ENCODE results near the gene CHL1. TPM values are rescaled to one million over a fixed set of nuclear protein-coding genes. Genes with fewer than 3 reads are reported as not detected.

Gene CHL1, protein sequence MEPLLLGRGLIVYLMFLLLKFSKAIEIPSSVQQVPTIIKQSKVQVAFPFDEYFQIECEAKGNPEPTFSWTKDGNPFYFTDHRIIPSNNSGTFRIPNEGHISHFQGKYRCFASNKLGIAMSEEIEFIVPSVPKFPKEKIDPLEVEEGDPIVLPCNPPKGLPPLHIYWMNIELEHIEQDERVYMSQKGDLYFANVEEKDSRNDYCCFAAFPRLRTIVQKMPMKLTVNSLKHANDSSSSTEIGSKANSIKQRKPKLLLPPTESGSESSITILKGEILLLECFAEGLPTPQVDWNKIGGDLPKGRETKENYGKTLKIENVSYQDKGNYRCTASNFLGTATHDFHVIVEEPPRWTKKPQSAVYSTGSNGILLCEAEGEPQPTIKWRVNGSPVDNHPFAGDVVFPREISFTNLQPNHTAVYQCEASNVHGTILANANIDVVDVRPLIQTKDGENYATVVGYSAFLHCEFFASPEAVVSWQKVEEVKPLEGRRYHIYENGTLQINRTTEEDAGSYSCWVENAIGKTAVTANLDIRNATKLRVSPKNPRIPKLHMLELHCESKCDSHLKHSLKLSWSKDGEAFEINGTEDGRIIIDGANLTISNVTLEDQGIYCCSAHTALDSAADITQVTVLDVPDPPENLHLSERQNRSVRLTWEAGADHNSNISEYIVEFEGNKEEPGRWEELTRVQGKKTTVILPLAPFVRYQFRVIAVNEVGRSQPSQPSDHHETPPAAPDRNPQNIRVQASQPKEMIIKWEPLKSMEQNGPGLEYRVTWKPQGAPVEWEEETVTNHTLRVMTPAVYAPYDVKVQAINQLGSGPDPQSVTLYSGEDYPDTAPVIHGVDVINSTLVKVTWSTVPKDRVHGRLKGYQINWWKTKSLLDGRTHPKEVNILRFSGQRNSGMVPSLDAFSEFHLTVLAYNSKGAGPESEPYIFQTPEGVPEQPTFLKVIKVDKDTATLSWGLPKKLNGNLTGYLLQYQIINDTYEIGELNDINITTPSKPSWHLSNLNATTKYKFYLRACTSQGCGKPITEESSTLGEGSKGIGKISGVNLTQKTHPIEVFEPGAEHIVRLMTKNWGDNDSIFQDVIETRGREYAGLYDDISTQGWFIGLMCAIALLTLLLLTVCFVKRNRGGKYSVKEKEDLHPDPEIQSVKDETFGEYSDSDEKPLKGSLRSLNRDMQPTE (N-terminal part only)
- 9.9 TPM for total RNA-seq

- H3K36me3 ChIP-seq (ENCODE audit: control insufficient read depth in 3 of 3, insufficient read depth in 3 of 3, low read length in 3 of 3) = no peaks in the 10 kb centered on the region
- peaks cover 2 to 9% (median 6%) of the 10 kb centered on the region in 3 donors for H3K4me1 ChIP-seq (ENCODE audit: control insufficient read depth in 3 of 3, insufficient read depth in 3 of 3, low read length in 3 of 3)
- no peaks in the 10 kb centered on the region for H3K9me3 ChIP-seq (ENCODE audit: control insufficient read depth in 3 of 3, low read length in 3 of 3)
- H3K4me3 ChIP-seq (ENCODE audit: low read length in 3 of 3) = peak within 1 kb of the TSS; percentile 54 to 67 (median 58)
- no peak within 1 kb of the TSS for H3K27ac ChIP-seq (ENCODE audit: low read depth, low read length)
- H3K9ac ChIP-seq (ENCODE audit: low read depth in 1 of 3, low read length in 3 of 3) = peak within 1 kb of the TSS in 2 of 3 donors; percentile 3 to 16
- H3K27me3 ChIP-seq (ENCODE audit: control insufficient read depth in 3 of 3, insufficient read depth in 3 of 3, low read length in 3 of 3) = peaks cover 18 to 25% (median 23%) of the 10 kb centered on the region in 3 donors
These were observed at the start of gene CHL1 for GRCh38 chr3:196311-197148. Gene CHL1, plus strand, starts transcription at chr3:196763. Its CDS starts 123,014 bp downstream, at chr3:319777.

GRCh38 chr3:151614-152189, 44.9 kb upstream of the CHL1 start:
- no peaks in the 10 kb centered on the region for H3K4me1 ChIP-seq (ENCODE audit: control insufficient read depth in 3 of 3, insufficient read depth in 3 of 3, low read length in 3 of 3)
- no peak overlapping the region for H3K27ac ChIP-seq (ENCODE audit: low read depth, low read length)
- H3K9me3 ChIP-seq (ENCODE audit: control insufficient read depth in 3 of 3, low read length in 3 of 3) = no peaks in the 10 kb centered on the region
- H3K36me3 ChIP-seq (ENCODE audit: control insufficient read depth in 3 of 3, insufficient read depth in 3 of 3, low read length in 3 of 3) = no peaks in the 10 kb centered on the region
- H3K4me3 ChIP-seq (ENCODE audit: low read length in 3 of 3) = no peak overlapping the region
- H3K27me3 ChIP-seq (ENCODE audit: control insufficient read depth in 3 of 3, insufficient read depth in 3 of 3, low read length in 3 of 3) = no peaks in the 10 kb centered on the region
- no peak overlapping the region for H3K9ac ChIP-seq (ENCODE audit: low read depth in 1 of 3, low read length in 3 of 3)

DNA sequence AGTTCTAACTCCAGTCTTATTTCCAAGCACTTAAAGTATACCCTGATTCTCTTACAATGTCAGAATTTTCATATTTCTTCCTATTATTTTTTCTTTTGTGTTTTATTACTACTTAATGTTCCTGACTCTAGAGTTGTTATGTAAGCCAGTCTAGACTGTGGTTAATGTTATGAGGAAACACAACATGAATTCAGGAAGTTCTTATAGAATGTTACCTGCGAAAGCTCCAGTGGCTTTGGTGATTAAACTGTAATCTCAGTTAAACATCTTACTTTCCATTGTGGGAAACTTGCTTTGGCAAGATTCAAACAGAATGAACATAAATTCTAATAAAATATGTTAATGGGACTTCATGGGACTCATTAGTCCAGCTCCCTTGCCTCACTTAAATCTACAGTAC, 36.6 kb upstream of the CHL1 start:
- Histone ChIP-seq H3K9me3 (ENCODE audit: control insufficient read depth in 3 of 3, low read length in 3 of 3) (no peaks in the 10 kb centered on the region), H3K4me3 (ENCODE audit: low read length in 3 of 3) (no peak overlapping the region), H3K27ac (ENCODE audit: low read depth, low read length) (no peak overlapping the region), H3K4me1 (ENCODE audit: control insufficient read depth in 3 of 3, insufficient read depth in 3 of 3, low read length in 3 of 3) (no peaks in the 10 kb centered on the region), H3K27me3 (ENCODE audit: control insufficient read depth in 3 of 3, insufficient read depth in 3 of 3, low read length in 3 of 3) (no peaks in the 10 kb centered on the region), H3K36me3 (ENCODE audit: control insufficient read depth in 3 of 3, insufficient read depth in 3 of 3, low read length in 3 of 3) (no peaks in the 10 kb centered on the region), H3K9ac (ENCODE audit: low read depth in 1 of 3, low read length in 3 of 3) (no peak overlapping the region)

DNA sequence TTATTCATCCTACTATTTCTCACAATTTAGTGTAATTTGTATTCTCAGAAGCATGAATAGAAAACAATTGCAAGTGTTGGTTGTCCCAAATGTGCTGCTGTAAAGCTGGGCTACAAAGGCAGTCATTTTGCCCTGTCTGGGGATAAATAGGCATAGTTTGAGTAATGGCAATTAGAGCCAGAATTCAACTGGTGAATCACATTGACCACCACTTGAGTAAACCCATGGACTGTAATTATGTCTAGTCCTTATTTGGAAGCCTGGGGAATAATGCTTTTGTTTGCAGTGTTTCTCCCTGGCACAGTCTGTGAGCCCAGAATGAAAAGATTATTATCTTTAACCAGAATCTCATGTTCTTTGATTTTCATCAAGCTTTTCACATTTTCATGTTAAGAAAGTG, 30.5 kb upstream of the CHL1 start:
- Histone ChIP-seq H3K4me3 (ENCODE audit: low read length in 3 of 3) (no peak overlapping the region), H3K27me3 (ENCODE audit: control insufficient read depth in 3 of 3, insufficient read depth in 3 of 3, low read length in 3 of 3) (no peaks in the 10 kb centered on the region), H3K4me1 (ENCODE audit: control insufficient read depth in 3 of 3, insufficient read depth in 3 of 3, low read length in 3 of 3) (no peaks in the 10 kb centered on the region), H3K36me3 (ENCODE audit: control insufficient read depth in 3 of 3, insufficient read depth in 3 of 3, low read length in 3 of 3) (no peaks in the 10 kb centered on the region), H3K27ac (ENCODE audit: low read depth, low read length) (no peak overlapping the region), H3K9ac (ENCODE audit: low read depth in 1 of 3, low read length in 3 of 3) (no peak overlapping the region), H3K9me3 (ENCODE audit: control insufficient read depth in 3 of 3, low read length in 3 of 3) (no peaks in the 10 kb centered on the region)

DNA sequence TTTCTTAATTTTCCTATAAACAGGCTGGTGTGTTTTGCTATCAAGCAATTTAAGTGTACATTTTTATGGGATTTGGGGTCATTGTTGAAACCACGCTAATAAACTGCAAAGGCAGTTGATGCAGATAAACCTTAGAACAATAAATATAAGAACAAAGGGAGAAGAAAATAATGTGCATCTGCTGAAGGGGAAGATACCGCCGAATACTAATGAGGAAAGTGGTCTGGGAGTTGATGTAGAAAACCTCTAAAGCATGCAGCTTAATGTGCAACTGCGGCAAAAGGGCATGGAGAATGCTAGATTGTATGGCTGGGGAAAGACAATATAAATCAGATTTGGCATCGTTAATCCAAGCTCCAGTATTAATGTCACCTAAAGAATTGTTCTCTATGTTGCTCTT, 29.8 kb upstream of the CHL1 start:
- no peak overlapping the region for H3K4me3 ChIP-seq (ENCODE audit: low read length in 3 of 3)
- H3K27ac ChIP-seq (ENCODE audit: low read depth, low read length) = no peak overlapping the region
- H3K9me3 ChIP-seq (ENCODE audit: control insufficient read depth in 3 of 3, low read length in 3 of 3) = no peaks in the 10 kb centered on the region

DNA sequence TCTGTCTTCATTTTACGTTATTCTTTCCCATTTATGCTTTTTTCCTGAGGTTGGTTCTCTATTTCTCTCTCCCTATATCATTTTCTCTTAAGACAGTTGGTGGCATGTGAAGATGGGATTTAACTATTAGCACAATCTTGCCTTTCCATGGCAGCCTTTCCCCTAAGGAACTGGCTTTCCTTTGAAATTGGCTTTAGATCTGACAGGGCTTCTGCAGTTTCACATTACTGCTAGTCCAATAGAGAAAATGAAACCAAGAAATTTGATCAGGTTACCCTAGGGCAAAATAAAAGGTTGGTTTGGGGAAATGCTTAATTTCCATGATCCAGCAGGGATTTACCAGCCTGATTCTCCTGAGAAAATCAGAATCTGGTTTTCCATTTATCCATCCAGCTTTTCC, 22.7 kb upstream of the CHL1 start:
- no peak overlapping the region for H3K9ac ChIP-seq (ENCODE audit: low read depth in 1 of 3, low read length in 3 of 3)
- H3K36me3 ChIP-seq (ENCODE audit: control insufficient read depth in 3 of 3, insufficient read depth in 3 of 3, low read length in 3 of 3) = no peaks in the 10 kb centered on the region
- H3K4me3 ChIP-seq (ENCODE audit: low read length in 3 of 3) = no peak overlapping the region
- H3K4me1 ChIP-seq (ENCODE audit: control insufficient read depth in 3 of 3, insufficient read depth in 3 of 3, low read length in 3 of 3) = no peaks in the 10 kb centered on the region
- H3K27me3 ChIP-seq (ENCODE audit: control insufficient read depth in 3 of 3, insufficient read depth in 3 of 3, low read length in 3 of 3) = no peaks in the 10 kb centered on the region
- no peaks in the 10 kb centered on the region for H3K9me3 ChIP-seq (ENCODE audit: control insufficient read depth in 3 of 3, low read length in 3 of 3)
- H3K27ac ChIP-seq (ENCODE audit: low read depth, low read length) = no peak overlapping the region

More for the DNA sequence above, 29.8 kb upstream of the CHL1 start:
- Histone ChIP-seq H3K36me3 (ENCODE audit: control insufficient read depth in 3 of 3, insufficient read depth in 3 of 3, low read length in 3 of 3) (no peaks in the 10 kb centered on the region), H3K27me3 (ENCODE audit: control insufficient read depth in 3 of 3, insufficient read depth in 3 of 3, low read length in 3 of 3) (no peaks in the 10 kb centered on the region), H3K9ac (ENCODE audit: low read depth in 1 of 3, low read length in 3 of 3) (no peak overlapping the region), H3K4me1 (ENCODE audit: control insufficient read depth in 3 of 3, insufficient read depth in 3 of 3, low read length in 3 of 3) (no peaks in the 10 kb centered on the region)

- no peak overlapping the region for H3K9ac ChIP-seq (ENCODE audit: low read depth in 1 of 3, low read length in 3 of 3)
- H3K27ac ChIP-seq (ENCODE audit: low read depth, low read length) = no peak overlapping the region
These were observed 11.6 kb upstream of the CHL1 start for GRCh38 chr3:184976-185375.

GRCh38 chr3:192215-192929, 4.2 kb upstream of the CHL1 start:
- Histone ChIP-seq H3K9me3 (ENCODE audit: control insufficient read depth in 3 of 3, low read length in 3 of 3) (no peaks in the 10 kb centered on the region), H3K36me3 (ENCODE audit: control insufficient read depth in 3 of 3, insufficient read depth in 3 of 3, low read length in 3 of 3) (no peaks in the 10 kb centered on the region), H3K4me3 (ENCODE audit: low read length in 3 of 3) (no peak overlapping the region), H3K27ac (ENCODE audit: low read depth, low read length) (no peak overlapping the region), H3K27me3 (ENCODE audit: control insufficient read depth in 3 of 3, insufficient read depth in 3 of 3, low read length in 3 of 3) (peaks cover 8 to 13% (median 12%) of the 10 kb centered on the region in 3 donors), H3K9ac (ENCODE audit: low read depth in 1 of 3, low read length in 3 of 3) (no peak overlapping the region), H3K4me1 (ENCODE audit: control insufficient read depth in 3 of 3, insufficient read depth in 3 of 3, low read length in 3 of 3) (peaks cover 0 to 8% (median 5%) of the 10 kb centered on the region in 3 donors)

More at GRCh38 chr3:184976-185375, 11.6 kb upstream of the CHL1 start:
- no peaks in the 10 kb centered on the region for H3K4me1 ChIP-seq (ENCODE audit: control insufficient read depth in 3 of 3, insufficient read depth in 3 of 3, low read length in 3 of 3)
- no peak overlapping the region for H3K4me3 ChIP-seq (ENCODE audit: low read length in 3 of 3)
- no peaks in the 10 kb centered on the region for H3K36me3 ChIP-seq (ENCODE audit: control insufficient read depth in 3 of 3, insufficient read depth in 3 of 3, low read length in 3 of 3)
- no peaks in the 10 kb centered on the region for H3K27me3 ChIP-seq (ENCODE audit: control insufficient read depth in 3 of 3, insufficient read depth in 3 of 3, low read length in 3 of 3)
- H3K9me3 ChIP-seq (ENCODE audit: control insufficient read depth in 3 of 3, low read length in 3 of 3) = no peaks in the 10 kb centered on the region
